GM21423 (cell line): ENCODE measurements around the gene SPTLC2.

Source experiments
- ATAC-seq: cut with Tn5 transposase; IDR thresholded peaks from one replicate; pipeline ENCODE4 v1.9.1; 2021; ENCODE audit warnings: mild to moderate bottlenecking, moderate library complexity; ENCODE audit not compliant: unreplicated experiment

The SPTLC2 gene

GRCh38 chr14:77474479-77475177, 141.8 kb downstream of the SPTLC2 start:
- no peak for ATAC-seq

- ATAC-seq = no peak
These were observed 142.5 kb downstream of the SPTLC2 start for GRCh38 chr14:77473921-77474320.

GRCh38 chr14:77470224-77470870, 146.1 kb downstream of the SPTLC2 start:
- no peak for ATAC-seq

GRCh38 chr14:77469539-77469938, 146.9 kb downstream of the SPTLC2 start:
- no peak for ATAC-seq

GRCh38 chr14:77469067-77469505, 147.4 kb downstream of the SPTLC2 start:
- ATAC-seq = no peak

GRCh38 chr14:77467801-77468200, 148.6 kb downstream of the SPTLC2 start:
- no peak for ATAC-seq

GRCh38 chr14:77459072-77459723, 157.2 kb downstream of the SPTLC2 start:
- ATAC-seq = no peak

GRCh38 chr14:77458249-77458950, 158.0 kb downstream of the SPTLC2 start:
- peak; percentile 12 for ATAC-seq

- peak; percentile 91 for ATAC-seq
These were observed 158.8 kb downstream of the SPTLC2 start, which contains the start of the genes AHSA1 and VIPAS39 for GRCh38 chr14:77457522-77458248. AHSA1 (plus strand) TSS chr14:77458093; CDS start chr14:77458190, 97 bp downstream. VIPAS39 (minus strand) TSS chr14:77457601; CDS start chr14:77454102, 3,499 bp downstream.

- ATAC-seq = peak; percentile 3
These were observed 159.3 kb downstream of the SPTLC2 start for GRCh38 chr14:77457115-77457521.
